Brain microvascular endothelial cell (primary cell): Measurements from ENCODE around the gene SMIM7.

Experiments used
- DNase-seq: peaks from one replicate; pipeline ENCODE4 v3.0.0-alpha.2; 2020
- H3K27ac ChIP-seq: fragments of 250-450 bp; sonication (Bioruptor Pico); 2 replicates; pipeline ENCODE4 v1.5.1; 2020; ENCODE audit warnings: mild to moderate bottlenecking, moderate library complexity
- H3K27me3 ChIP-seq: fragments of 250-450 bp; sonication (Bioruptor Pico); replicated peaks from 2 replicates; pipeline ENCODE4 v1.5.1; 2020; ENCODE audit warnings: mild to moderate bottlenecking
- H3K36me3 ChIP-seq: fragments of 250-450 bp; sonication (Bioruptor Pico); replicated peaks from 2 replicates; pipeline ENCODE4 v1.5.1; 2020; ENCODE audit warnings: mild to moderate bottlenecking
- H3K4me3 ChIP-seq: 2 replicates; pipeline ENCODE4 v1.5.1; 2011; ENCODE audit warnings: low read depth, mild to moderate bottlenecking, control low read depth, low read length, moderate library complexity
- CTCF ChIP-seq: IDR thresholded peaks from 2 replicates; pipeline ENCODE4 v1.5.1; 2011; ENCODE audit warnings: low read depth, mild to moderate bottlenecking, moderate library complexity, low read length, control low read depth, inconsistent platforms; ENCODE audit errors: missing control alignments
- in situ Hi-C: cut with HindIII; loops from 2 replicates; pipeline ENCODE4 v1.10.0; 2017; ENCODE audit warnings: low sequenced_read_pairs, low pct_ligation_motif_present

SMIM7 gene

GRCh38 chr19:16596399-16596798 is 63.5 kb downstream of the SMIM7 start:
- TF ChIP-seq CTCF, result no peak
- H3K36me3 ChIP-seq, result no peaks in the 10 kb centered on the region
- H3K27me3 ChIP-seq, result no peaks in the 10 kb centered on the region
- DNase-seq, result no peak
- in situ Hi-C loops, result no loop called here
- H3K4me3 ChIP-seq, result no peak overlapping the region
- no peak overlapping the region for H3K27ac ChIP-seq
